Measurements from ENCODE around the gene ATP5F1B.
A peak's percentile ranks its signal among the peaks of the same experiment; 100 is the strongest.

ATP5F1B gene

GRCh38 chr12:56635806-56636674, 9.7 kb downstream of the ATP5F1B start:
- Histone ChIP-seq H3K4me3 (peak overlapping the region; percentile 67), H3K9me3 (no peaks in the 10 kb centered on the region), H3K36me3 (replicated peaks) (peaks cover 34% of the 10 kb centered on the region), H3K4me1 (peaks cover 26% of the 10 kb centered on the region), H3K27me3 (ENCODE audit: low read depth) (no peaks in the 10 kb centered on the region)
- in situ Hi-C loops (cut with MboI; ENCODE audit: low sequenced_read_pairs) = no loop called here
- DNase-seq (ENCODE audit: low spot score in 2 of 2) = peak; percentile 94 to 97

- no peaks in the 10 kb centered on the region for H3K9me3 ChIP-seq
- H3K4me1 ChIP-seq = peaks cover 33% of the 10 kb centered on the region
- H3K27me3 ChIP-seq (ENCODE audit: low read depth) = no peaks in the 10 kb centered on the region
- H3K36me3 ChIP-seq (replicated peaks) = peaks cover 28% of the 10 kb centered on the region
- DNase-seq (ENCODE audit: low spot score in 2 of 2) = peak; percentile 89 to 91
- in situ Hi-C loops (cut with MboI; ENCODE audit: low sequenced_read_pairs) = no loop called here
- H3K4me3 ChIP-seq = peak overlapping the region; percentile 67
These were observed 10.7 kb downstream of the ATP5F1B start for GRCh38 chr12:56634837-56635791.

GRCh38 chr12:56634242-56634836, 11.4 kb downstream of the ATP5F1B start:
- Histone ChIP-seq H3K4me1 (peaks cover 33% of the 10 kb centered on the region), H3K36me3 (replicated peaks) (peaks cover 20% of the 10 kb centered on the region), H3K27me3 (ENCODE audit: low read depth) (no peaks in the 10 kb centered on the region), H3K4me3 (peak overlapping the region; percentile 67), H3K9me3 (no peaks in the 10 kb centered on the region)
- DNase-seq (ENCODE audit: low spot score in 2 of 2) = peak; percentile 46 to 83
- in situ Hi-C loops (cut with MboI; ENCODE audit: low sequenced_read_pairs) = no loop called here

GRCh38 chr12:56633468-56634241, 12.1 kb downstream of the ATP5F1B start:
- no peaks in the 10 kb centered on the region for H3K27me3 ChIP-seq (ENCODE audit: low read depth)
- peaks cover 13% of the 10 kb centered on the region for H3K36me3 ChIP-seq (replicated peaks)
- H3K9me3 ChIP-seq = no peaks in the 10 kb centered on the region
- peaks cover 33% of the 10 kb centered on the region for H3K4me1 ChIP-seq
- DNase-seq (ENCODE audit: low spot score in 2 of 2) = no peak
- in situ Hi-C loops (cut with MboI; ENCODE audit: low sequenced_read_pairs) = no loop called here
- peak overlapping the region; percentile 67 for H3K4me3 ChIP-seq

GRCh38 chr12:56632701-56633467, 12.9 kb downstream of the ATP5F1B start:
- Histone ChIP-seq H3K4me3 (no peak overlapping the region), H3K4me1 (peaks cover 33% of the 10 kb centered on the region), H3K27me3 (ENCODE audit: low read depth) (no peaks in the 10 kb centered on the region), H3K36me3 (replicated peaks) (peaks cover 6% of the 10 kb centered on the region), H3K9me3 (no peaks in the 10 kb centered on the region)
- no peak for DNase-seq (ENCODE audit: low spot score in 2 of 2)
- in situ Hi-C loops (cut with MboI; ENCODE audit: low sequenced_read_pairs) = no loop called here

- peak; percentile 56 to 83 for DNase-seq (ENCODE audit: low spot score in 2 of 2)
- peaks cover 29% of the 10 kb centered on the region for H3K4me1 ChIP-seq
These were observed 13.7 kb downstream of the ATP5F1B start for GRCh38 chr12:56631790-56632700.

GRCh38 chr12:56630180-56630632, 15.6 kb downstream of the ATP5F1B start, which contains the start of gene BAZ2A:
BAZ2A (minus strand) TSS chr12:56630326; CDS start chr12:56617530, 12,796 bp downstream.
- H3K9me3 ChIP-seq = no peaks in the 10 kb centered on the region

More at GRCh38 chr12:56631790-56632700, 13.7 kb downstream of the ATP5F1B start:
- Histone ChIP-seq H3K36me3 (replicated peaks) (0 out of 2 replicates have a peak, but pooled peaks cover 3% of the 10 kb centered on the region), H3K4me3 (no peak overlapping the region), H3K9me3 (no peaks in the 10 kb centered on the region), H3K27me3 (ENCODE audit: low read depth) (no peaks in the 10 kb centered on the region)
- in situ Hi-C loops (cut with MboI; ENCODE audit: low sequenced_read_pairs) = no loop called here

GRCh38 chr12:56629459-56630179, 16.2 kb downstream of the ATP5F1B start:
- Histone ChIP-seq H3K9me3 (no peaks in the 10 kb centered on the region), H3K4me1 (peaks cover 26% of the 10 kb centered on the region), H3K4me3 (peak overlapping the region; percentile 95), H3K36me3 (replicated peaks) (peaks cover 6% of the 10 kb centered on the region), H3K27me3 (ENCODE audit: low read depth) (no peaks in the 10 kb centered on the region)
- DNase-seq (ENCODE audit: low spot score in 2 of 2) = peak in 1 of 2 experiments; percentile 33
- in situ Hi-C loops (cut with MboI; ENCODE audit: low sequenced_read_pairs) = no loop called here

More at GRCh38 chr12:56630180-56630632, 15.6 kb downstream of the ATP5F1B start, which contains the start of gene BAZ2A:
- no peaks in the 10 kb centered on the region for H3K27me3 ChIP-seq (ENCODE audit: low read depth)
- in situ Hi-C loops (cut with MboI; ENCODE audit: low sequenced_read_pairs) = no loop called here
- H3K4me1 ChIP-seq = peaks cover 26% of the 10 kb centered on the region
- H3K4me3 ChIP-seq = peak within 1 kb of the TSS; percentile 95
- peaks cover 6% of the 10 kb centered on the region for H3K36me3 ChIP-seq (replicated peaks)
- DNase-seq (ENCODE audit: low spot score in 2 of 2) = peak; percentile 80 to 91

- H3K36me3 ChIP-seq (replicated peaks) = peaks cover 6% of the 10 kb centered on the region
- H3K9me3 ChIP-seq = no peaks in the 10 kb centered on the region
- peak overlapping the region; percentile 95 for H3K4me3 ChIP-seq
- peaks cover 24% of the 10 kb centered on the region for H3K4me1 ChIP-seq
- in situ Hi-C loops (cut with MboI; ENCODE audit: low sequenced_read_pairs) = no loop called here
- peak in 1 of 2 experiments; percentile 72 for DNase-seq (ENCODE audit: low spot score in 2 of 2)
- no peaks in the 10 kb centered on the region for H3K27me3 ChIP-seq (ENCODE audit: low read depth)
These were observed 16.9 kb downstream of the ATP5F1B start for GRCh38 chr12:56628671-56629458.

- Histone ChIP-seq H3K36me3 (replicated peaks) (peaks cover 14% of the 10 kb centered on the region), H3K4me1 (peaks cover 7% of the 10 kb centered on the region), H3K27me3 (ENCODE audit: low read depth) (no peaks in the 10 kb centered on the region), H3K9me3 (no peaks in the 10 kb centered on the region), H3K4me3 (no peak overlapping the region)
- in situ Hi-C loops (cut with MboI; ENCODE audit: low sequenced_read_pairs) = no loop called here
- no peak for DNase-seq (ENCODE audit: low spot score in 2 of 2)
These were observed 19.1 kb downstream of the ATP5F1B start for GRCh38 chr12:56626701-56627100.

All from HAP-1 (cell line).